Fibroblast of upper back skin (primary cell): ENCODE data around the gene ASB9.
"Not testable (repeated sequence)": the region's sequence is repeated elsewhere in the genome, so short reads cannot be mapped to it uniquely, and the experiment has no call there.

ENCODE experiments used
- DNase-seq: peaks from one replicate; pipeline ENCODE4 v3.0.0-alpha.2; 2013

Gene ASB9

GRCh38 chrX:15269618-15270521 lies at the start of gene ASB9:
TSS of gene ASB9 (minus strand) at chrX:15270083. CDS start at chrX:15269874, 209 bp downstream.
- DNase-seq: peak; percentile 60

- DNase-seq: no peak
Observed at GRCh38 chrX:15319075-15319474, 49.2 kb upstream of the ASB9 start.

- no peak for DNase-seq
Observed at GRCh38 chrX:15315509-15315908, 45.6 kb upstream of the ASB9 start, which contains the start of gene ASB11. TSS of gene ASB11 (minus strand) at chrX:15315640. CDS start at chrX:15315605, 35 bp downstream.

DNA sequence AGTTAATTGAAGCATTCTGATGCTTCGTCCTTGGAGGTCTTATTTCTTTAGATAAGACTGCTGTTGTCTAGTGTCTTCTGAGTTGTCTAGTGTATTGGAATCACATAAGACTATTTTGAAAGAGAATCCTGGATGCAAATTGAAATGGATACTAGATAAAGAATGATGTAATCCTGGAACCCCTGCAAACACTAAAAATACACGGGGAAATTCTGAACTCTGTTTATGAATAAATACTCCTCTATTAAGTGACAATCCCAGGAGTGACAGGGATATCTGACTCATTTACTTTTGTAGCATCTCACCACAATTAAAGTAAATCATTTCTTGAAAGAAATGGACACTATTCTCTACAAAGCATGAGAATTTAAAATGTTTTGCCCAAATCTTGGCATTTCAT lies 44.6 kb upstream of the ASB9 start:
- no peak for DNase-seq

GRCh38 chrX:15311119-15311518 lies 41.2 kb upstream of the ASB9 start:
- no peak for DNase-seq

- DNase-seq: peak; percentile 8
Observed at GRCh38 chrX:15310117-15310516, 40.2 kb upstream of the ASB9 start.

GRCh38 chrX:15305899-15306298 lies 36.0 kb upstream of the ASB9 start:
- DNase-seq: not testable (repeated sequence)

- DNase-seq: no peak
Observed at GRCh38 chrX:15301924-15302323, 32.0 kb upstream of the ASB9 start.

- DNase-seq: no peak
Observed at GRCh38 chrX:15299941-15300851, 30.3 kb upstream of the ASB9 start.

DNA sequence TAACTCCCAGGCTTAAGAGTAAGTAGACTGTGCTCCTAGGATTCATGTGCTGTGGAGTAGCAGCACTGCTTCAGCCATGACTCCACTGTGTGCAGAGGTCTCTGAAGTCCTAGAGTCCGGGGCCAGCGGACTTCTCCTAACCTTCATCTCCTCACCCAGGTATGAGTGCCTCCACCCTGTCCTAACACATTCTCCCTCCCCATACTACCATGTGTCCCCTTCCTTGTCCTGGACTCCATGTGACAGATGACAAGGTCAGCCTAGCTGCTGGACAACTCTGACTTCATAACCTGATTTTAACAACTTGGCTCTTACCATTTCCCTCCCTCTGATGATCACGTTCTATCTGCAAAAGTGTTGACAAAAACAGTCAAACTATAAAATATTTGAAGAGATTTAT lies 28.9 kb upstream of the ASB9 start:
- DNase-seq: no peak

DNA sequence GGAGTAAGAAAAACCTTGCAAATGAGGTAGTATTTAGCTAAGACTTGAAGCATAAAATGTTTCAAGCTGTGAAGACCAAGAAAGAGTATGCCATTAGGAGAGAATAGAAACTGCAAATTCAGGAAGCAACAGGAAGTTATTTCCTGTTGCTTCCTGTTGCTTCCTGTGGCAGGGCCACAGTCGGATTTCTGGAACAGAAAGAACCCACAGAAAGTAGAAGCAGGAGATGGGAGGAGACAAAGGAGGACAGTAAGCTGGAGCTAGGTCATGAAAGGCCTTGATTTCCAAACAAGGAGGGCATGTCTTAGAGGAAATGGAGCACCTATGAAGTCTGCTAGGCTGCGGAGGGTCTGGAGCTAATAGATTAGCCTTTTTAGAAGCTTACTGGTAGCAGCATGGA lies 28.3 kb upstream of the ASB9 start:
- no peak for DNase-seq

DNA sequence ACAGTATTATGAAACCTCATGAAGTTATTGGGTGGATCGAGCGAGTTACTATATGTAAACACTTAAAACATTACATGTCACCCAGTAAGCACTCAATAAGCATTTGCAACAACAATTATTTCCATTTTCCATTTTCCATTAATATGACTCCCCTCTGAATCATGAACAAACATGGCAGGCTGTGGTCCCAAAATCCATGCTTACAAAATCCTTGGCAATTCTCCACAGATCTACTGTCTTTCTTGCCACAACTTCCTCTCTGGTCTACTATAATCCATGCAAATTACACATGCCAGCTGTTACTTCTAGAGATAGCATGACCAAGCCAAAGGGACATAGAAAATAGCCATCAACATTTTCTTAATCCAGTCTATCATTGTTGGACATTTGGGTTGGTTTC lies 23.6 kb upstream of the ASB9 start:
- DNase-seq: no peak

DNA sequence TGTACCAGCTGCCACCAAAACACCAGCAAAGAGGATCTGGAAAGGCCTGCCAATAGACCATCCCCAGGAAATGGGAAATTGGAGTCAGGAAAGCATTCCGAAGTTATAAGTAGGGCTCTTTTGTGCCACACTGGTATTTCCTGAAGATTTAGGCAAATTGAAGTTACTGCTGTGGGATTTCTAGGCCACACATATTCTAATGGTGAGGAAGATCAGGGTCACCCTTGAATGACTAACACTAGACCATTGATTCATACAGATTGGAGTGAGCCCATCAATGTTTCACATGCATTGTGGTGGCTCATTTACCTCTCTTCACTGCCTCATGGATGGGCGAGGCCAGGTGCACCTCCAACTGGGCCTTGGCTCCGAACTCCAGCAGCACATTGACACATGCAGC lies 23.0 kb upstream of the ASB9 start:
- no peak for DNase-seq

- no peak for DNase-seq
Observed at GRCh38 chrX:15277604-15278003, 7.7 kb upstream of the ASB9 start.

DNA sequence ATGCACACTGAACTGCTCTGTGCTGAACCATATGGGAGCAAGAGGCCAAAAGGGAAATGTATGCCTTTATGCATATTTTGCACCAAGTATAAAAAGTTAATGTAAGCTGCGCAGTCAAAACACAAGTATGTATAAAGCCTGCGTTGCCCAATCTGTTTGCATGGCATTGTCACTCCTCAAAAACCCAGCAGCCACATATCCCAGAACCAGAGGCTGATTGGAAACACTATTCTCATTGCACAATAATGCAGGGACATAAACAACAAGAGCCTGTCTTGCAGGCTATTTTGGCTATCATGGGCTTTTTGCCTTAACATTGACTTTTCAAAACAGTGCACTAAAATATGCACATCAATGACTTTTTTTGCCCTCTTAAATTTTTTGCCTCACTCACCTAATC lies 5.1 kb upstream of the ASB9 start:
- DNase-seq: no peak

GRCh38 chrX:15273275-15273674 lies 3.4 kb upstream of the ASB9 start:
- not testable (repeated sequence) for DNase-seq

DNA sequence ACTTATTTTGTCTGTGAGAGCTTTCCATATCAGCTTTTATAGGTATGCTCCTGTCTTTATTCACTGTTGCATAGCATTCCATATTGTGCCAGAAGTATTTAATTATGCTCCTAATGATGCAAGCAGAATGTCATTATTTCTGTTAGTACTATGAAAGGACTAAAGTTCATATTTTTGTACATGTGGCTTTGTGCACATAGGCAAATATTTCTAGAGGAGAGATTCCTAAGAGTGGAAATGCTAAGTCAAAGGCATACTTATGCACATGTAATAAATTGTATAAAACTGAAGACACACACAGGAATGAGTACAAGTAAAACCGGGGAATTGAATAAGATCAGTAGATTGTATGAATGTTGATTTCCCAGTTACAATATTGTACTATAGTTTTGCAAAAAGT lies 1.9 kb upstream of the ASB9 start:
- no peak for DNase-seq

DNA sequence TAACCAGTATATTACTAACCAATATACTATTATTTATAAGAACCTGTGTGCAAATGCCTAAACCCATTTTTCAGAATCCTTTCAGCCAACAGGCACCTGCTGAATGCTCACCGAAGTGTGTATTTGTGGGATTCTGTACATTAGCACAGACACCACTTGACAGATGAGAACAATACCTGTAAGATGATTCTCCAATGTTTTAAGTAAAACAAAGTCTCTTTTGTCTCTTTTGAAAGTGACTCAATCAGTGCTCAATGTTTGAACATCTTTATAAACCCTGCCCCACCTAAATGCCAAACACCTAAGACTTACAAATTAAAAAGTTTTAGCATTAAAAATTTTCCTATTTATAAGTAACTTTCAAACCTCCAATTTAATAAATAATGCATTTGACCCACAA lies 763 bp downstream of the ASB9 start:
- DNase-seq: no peak

- no peak for DNase-seq
Observed at GRCh38 chrX:15254852-15255251, 15.0 kb downstream of the ASB9 start.

DNA sequence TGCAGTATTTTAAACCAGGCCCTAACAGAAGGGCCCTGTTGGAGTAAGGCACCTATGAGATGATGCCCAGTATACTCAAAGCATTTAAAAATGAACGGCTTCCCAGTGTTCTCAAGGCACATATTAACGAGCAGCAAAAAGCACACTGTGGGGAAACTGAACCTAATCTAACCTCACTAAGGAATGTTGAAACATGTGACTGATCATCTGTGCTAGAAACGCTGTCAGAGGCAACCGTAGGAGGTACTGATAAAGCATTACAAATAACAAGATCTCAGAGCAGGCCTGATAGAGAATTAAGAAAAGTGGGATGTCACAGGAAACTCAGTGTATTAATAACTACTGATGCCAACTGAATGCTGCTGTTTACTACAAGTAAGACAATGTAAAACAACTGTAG lies 24.0 kb downstream of the ASB9 start:
- DNase-seq: no peak

GRCh38 chrX:15244421-15244820 lies 25.5 kb downstream of the ASB9 start:
- no peak for DNase-seq

- DNase-seq: peak; percentile 48
Observed at GRCh38 chrX:15242899-15243555, 26.9 kb downstream of the ASB9 start.

DNA sequence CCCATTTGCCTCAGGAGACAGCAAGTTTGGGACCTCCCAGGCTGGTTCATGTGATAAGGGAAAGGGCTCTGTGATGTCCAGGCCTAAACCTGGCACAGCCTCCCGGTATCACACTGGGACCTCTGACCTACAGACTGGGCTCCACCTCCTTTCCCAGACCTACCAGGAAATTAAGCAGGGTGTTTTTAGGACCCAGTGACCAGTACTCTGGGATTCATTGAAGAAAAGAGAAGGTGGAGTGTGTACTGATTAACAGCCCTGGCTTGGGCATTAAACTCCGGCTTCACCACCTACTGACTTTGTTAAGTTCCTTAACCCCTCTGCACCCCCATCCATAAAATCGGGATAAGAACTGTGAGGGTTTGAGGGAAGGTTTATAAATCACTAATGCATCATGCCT lies 28.6 kb downstream of the ASB9 start:
- DNase-seq: no peak
